ENCODE data around the gene FOXA2. TPM values are rescaled to one million over a fixed set of nuclear protein-coding genes. Genes with fewer than 3 reads are reported as not detected.

FOXA2 gene
- 7.4 and 8.3 TPM in 2 replicates for polyA plus RNA-seq (2011; rRNA removed)
- 13.2 and 20.1 TPM in 2 replicates for polyA plus RNA-seq (2012; cell fraction: cytosol; rRNA removed)
- 24.6 and 38.1 TPM in 2 replicates for polyA plus RNA-seq (2012; cell fraction: nucleus; rRNA removed)
- polyA plus RNA-seq (2017; fragmentation: RNase III; extraction: RNeasy Plus Mini Kit Qiagen cat#74134 plus additional on column Dnase treatment), result 16.7 to 20.7 TPM (median 20.3 TPM) in 3 replicates
- 6.1 and 8.4 TPM in 2 replicates for polyA minus RNA-seq (2011; rRNA and poly(A)+ RNA removed)

- H3K4me3 ChIP-seq, result peak within 1 kb of the TSS; percentile 79
- TF ChIP-seq MYC (IDR thresholded peaks at IDR 0.05; ENCODE audit: borderline replicate concordance, low read length), result peak; percentile 15; the same call in 1 of the 2 replicates
- TF ChIP-seq, protein P1, sequence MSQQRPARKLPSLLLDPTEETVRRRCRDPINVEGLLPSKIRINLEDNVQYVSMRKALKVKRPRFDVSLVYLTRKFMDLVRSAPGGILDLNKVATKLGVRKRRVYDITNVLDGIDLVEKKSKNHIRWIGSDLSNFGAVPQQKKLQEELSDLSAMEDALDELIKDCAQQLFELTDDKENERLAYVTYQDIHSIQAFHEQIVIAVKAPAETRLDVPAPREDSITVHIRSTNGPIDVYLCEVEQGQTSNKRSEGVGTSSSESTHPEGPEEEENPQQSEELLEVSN (IDR thresholded peaks at IDR 0.05; ENCODE audit: borderline replicate concordance, low read depth), result no peak
- peak in 1 of 2 experiments; percentile 83; a peak in 4 of 5 replicates for TF ChIP-seq JUN (IDR thresholded peaks at IDR 0.05)
- no peak for TF ChIP-seq NFE2L2 (conservative IDR thresholded peaks at IDR 0.05; ENCODE audit: low read length)
- no peak for TF ChIP-seq NR3C1 (IDR thresholded peaks at IDR 0.05)
- TF ChIP-seq, protein P2, sequence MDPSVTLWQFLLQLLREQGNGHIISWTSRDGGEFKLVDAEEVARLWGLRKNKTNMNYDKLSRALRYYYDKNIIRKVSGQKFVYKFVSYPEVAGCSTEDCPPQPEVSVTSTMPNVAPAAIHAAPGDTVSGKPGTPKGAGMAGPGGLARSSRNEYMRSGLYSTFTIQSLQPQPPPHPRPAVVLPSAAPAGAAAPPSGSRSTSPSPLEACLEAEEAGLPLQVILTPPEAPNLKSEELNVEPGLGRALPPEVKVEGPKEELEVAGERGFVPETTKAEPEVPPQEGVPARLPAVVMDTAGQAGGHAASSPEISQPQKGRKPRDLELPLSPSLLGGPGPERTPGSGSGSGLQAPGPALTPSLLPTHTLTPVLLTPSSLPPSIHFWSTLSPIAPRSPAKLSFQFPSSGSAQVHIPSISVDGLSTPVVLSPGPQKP (IDR thresholded peaks at IDR 0.05; ENCODE audit: low read depth, low read length), result no peak
- TF ChIP-seq PHF8 (IDR thresholded peaks at IDR 0.05; ENCODE audit: borderline replicate concordance, low read depth), result peak; percentile 60; the same call in 1 of the 2 replicates
- no peak for TF ChIP-seq HOXA7 (CRISPR knock-in tag; IDR thresholded peaks at IDR 0.05)
- TF ChIP-seq BHLHE40 (IDR thresholded peaks at IDR 0.05; ENCODE audit: low read depth, low read length), result no peak
- no peak for TF ChIP-seq FOSL2 (IDR thresholded peaks at IDR 0.05)
- TF ChIP-seq FOSL2 (CRISPR knock-in tag; IDR thresholded peaks at IDR 0.05), result no peak
- no peak for TF ChIP-seq MAZ (IDR thresholded peaks at IDR 0.05; ENCODE audit: borderline replicate concordance, low read depth, low read length)
- peak; percentile 34 for TF ChIP-seq POLR2A (IDR thresholded peaks at IDR 0.05; ENCODE audit: low read length)
- TF ChIP-seq SMC3 (IDR thresholded peaks at IDR 0.05), result peak; percentile 10; the same call in 1 of the 3 replicates
- TF ChIP-seq GATA3 (IDR thresholded peaks at IDR 0.05; ENCODE audit: borderline replicate concordance), result no peak
- TF ChIP-seq SREBF2 (IDR thresholded peaks at IDR 0.05), result no peak
- no peaks in the 10 kb centered on the region for H3K9me3 ChIP-seq
- POLR2A ChIA-PET, result interaction anchor here (0.6 to 1.8 kb wide), 10 partner anchors 9 to 740 kb away, joined by 3 to 17 read pairs (median 4); no protein-coding TSS in a partner anchor
- H3K4me2 ChIP-seq, result peak within 1 kb of the TSS; percentile 84
- peak; percentile 96 to 98 for DNase-seq (ENCODE audit: low read depth in 1 of 2, low spot score in 1 of 2)
- H3K4me1 ChIP-seq, result peaks cover 47% of the 10 kb centered on the region
- CTCF ChIA-PET, result interaction anchor here (0.9 to 7.3 kb wide), 15 partner anchors 10 to 756 kb away, joined by 3 to 276 read pairs (median 53); no protein-coding TSS in a partner anchor
- WGBS (ENCODE audit: missing lambda C conversion rate), result under 1% methylated on average over 24 of the region's 42 CpGs
- peak within 1 kb of the TSS; percentile 94 to 96 for H3K27ac ChIP-seq
- no peak for FAIRE-seq
- ATAC-seq, result peak; percentile 70 to 74
Observed at GRCh38 chr20:22584522-22584921, at the start of gene FOXA2. Gene FOXA2 (minus strand): TSS chr20:22584572. CDS start chr20:22584278, 294 bp downstream.

DNA sequence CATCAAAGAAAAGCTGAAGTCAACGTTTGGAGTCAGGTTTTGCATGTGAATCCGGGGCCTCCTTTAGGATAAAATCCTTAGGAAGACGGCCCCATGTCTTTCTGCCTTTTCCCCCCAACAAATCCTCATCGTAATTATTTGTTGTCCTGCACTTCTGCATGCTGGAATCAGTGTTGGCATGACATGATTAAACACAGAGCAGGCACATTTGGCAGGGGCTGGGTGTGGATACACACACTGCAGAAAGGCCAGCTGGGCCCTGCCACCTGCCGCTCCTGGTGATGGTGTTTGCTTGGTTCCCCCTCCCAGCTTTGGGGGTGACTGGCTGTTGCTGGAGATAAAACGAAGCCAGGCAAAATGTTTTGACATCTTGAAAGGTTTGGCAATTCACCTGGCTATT, 46.3 kb upstream of the FOXA2 start:
- no peak for FAIRE-seq
- TF ChIP-seq JUNB (IDR thresholded peaks at IDR 0.05), result no peak
- no peak for TF ChIP-seq EHMT2 (IDR thresholded peaks at IDR 0.05; ENCODE audit: low read depth)
- no peak for TF ChIP-seq CHD4 (IDR thresholded peaks at IDR 0.05; ENCODE audit: borderline replicate concordance)
- no peak for TF ChIP-seq TP53 (CRISPR knock-in tag; IDR thresholded peaks at IDR 0.05)
- no peak for TF ChIP-seq RARB (CRISPR knock-in tag; IDR thresholded peaks at IDR 0.05)
- WGBS (ENCODE audit: missing lambda C conversion rate), result 53% methylated on average over 6 of the region's 6 CpGs
- CTCF ChIA-PET, result interaction anchor here (0.6 to 6.3 kb wide), 6 partner anchors 9 to 296 kb away, joined by 3 to 28 read pairs (median 7); no protein-coding TSS in a partner anchor
- no peak overlapping the region for H3K4me3 ChIP-seq
- DNase-seq (ENCODE audit: low read depth in 1 of 2, low spot score in 1 of 2), result no peak
- POLR2A ChIA-PET, result no interaction called here
- H3K27ac ChIP-seq, result no peak overlapping the region
- H3K4me2 ChIP-seq, result no peak overlapping the region
- no peaks in the 10 kb centered on the region for H3K9me3 ChIP-seq
- H3K4me1 ChIP-seq, result no peaks in the 10 kb centered on the region
- ATAC-seq, result no peak

GRCh38 chr20:22629927-22630326, 45.6 kb upstream of the FOXA2 start:
- Histone ChIP-seq H3K27ac (no peak overlapping the region), H3K4me1 (no peaks in the 10 kb centered on the region), H3K4me3 (no peak overlapping the region), H3K9me3 (no peaks in the 10 kb centered on the region), H3K4me2 (no peak overlapping the region)
- ATAC-seq (no peak), FAIRE-seq (no peak), DNase-seq (ENCODE audit: low read depth in 1 of 2, low spot score in 1 of 2) (no peak)
- ChIA-PET POLR2A (no interaction called here), CTCF (interaction anchor here (0.6 to 6.3 kb wide), 6 partner anchors 9 to 295 kb away, joined by 3 to 28 read pairs (median 7); no protein-coding TSS in a partner anchor)
- WGBS (ENCODE audit: missing lambda C conversion rate), result 84% methylated on average over 2 of the region's 2 CpGs
- no peak for TF ChIP-seq ZFP36 (IDR thresholded peaks at IDR 0.05; ENCODE audit: borderline replicate concordance, partially characterized antibody)
- no peak for TF ChIP-seq EHF (CRISPR knock-in tag; IDR thresholded peaks at IDR 0.05)
- no peak for TF ChIP-seq POLR2AphosphoS2 (conservative IDR thresholded peaks at IDR 0.05; ENCODE audit: low read length)
- TF ChIP-seq, protein P3, sequence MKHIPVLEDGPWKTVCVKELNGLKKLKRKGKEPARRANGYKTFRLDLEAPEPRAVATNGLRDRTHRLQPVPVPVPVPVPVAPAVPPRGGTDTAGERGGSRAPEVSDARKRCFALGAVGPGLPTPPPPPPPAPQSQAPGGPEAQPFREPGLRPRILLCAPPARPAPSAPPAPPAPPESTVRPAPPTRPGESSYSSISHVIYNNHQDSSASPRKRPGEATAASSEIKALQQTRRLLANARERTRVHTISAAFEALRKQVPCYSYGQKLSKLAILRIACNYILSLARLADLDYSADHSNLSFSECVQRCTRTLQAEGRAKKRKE (CRISPR knock-in tag; IDR thresholded peaks at IDR 0.05; ENCODE audit: low read depth), result no peak
- TF ChIP-seq BHLHE40 (IDR thresholded peaks at IDR 0.05; ENCODE audit: low read depth, low read length), result no peak
- TF ChIP-seq HEYL (CRISPR knock-in tag; IDR thresholded peaks at IDR 0.05), result no peak
- TF ChIP-seq ZNF302 (CRISPR knock-in tag; IDR thresholded peaks at IDR 0.05), result no peak
- TF ChIP-seq, protein P4, sequence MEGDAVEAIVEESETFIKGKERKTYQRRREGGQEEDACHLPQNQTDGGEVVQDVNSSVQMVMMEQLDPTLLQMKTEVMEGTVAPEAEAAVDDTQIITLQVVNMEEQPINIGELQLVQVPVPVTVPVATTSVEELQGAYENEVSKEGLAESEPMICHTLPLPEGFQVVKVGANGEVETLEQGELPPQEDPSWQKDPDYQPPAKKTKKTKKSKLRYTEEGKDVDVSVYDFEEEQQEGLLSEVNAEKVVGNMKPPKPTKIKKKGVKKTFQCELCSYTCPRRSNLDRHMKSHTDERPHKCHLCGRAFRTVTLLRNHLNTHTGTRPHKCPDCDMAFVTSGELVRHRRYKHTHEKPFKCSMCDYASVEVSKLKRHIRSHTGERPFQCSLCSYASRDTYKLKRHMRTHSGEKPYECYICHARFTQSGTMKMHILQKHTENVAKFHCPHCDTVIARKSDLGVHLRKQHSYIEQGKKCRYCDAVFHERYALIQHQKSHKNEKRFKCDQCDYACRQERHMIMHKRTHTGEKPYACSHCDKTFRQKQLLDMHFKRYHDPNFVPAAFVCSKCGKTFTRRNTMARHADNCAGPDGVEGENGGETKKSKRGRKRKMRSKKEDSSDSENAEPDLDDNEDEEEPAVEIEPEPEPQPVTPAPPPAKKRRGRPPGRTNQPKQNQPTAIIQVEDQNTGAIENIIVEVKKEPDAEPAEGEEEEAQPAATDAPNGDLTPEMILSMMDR (IDR thresholded peaks at IDR 0.05), result no peak
- TF ChIP-seq KDM1A (IDR thresholded peaks at IDR 0.05; ENCODE audit: low read depth), result no peak

Measured in A549 (cell line).